ENCODE results near the gene BPIFA3. TPM values are rescaled to one million over a fixed set of nuclear protein-coding genes. Genes with fewer than 3 reads are reported as not detected.
A peak's percentile ranks its signal among the peaks of the same experiment; 100 is the strongest.

Gene BPIFA3
- total and polyA plus RNA-seq, 2 experiments from 2014 or later = not detected

- H3K4me3 Mint-ChIP-seq = no peak within 1 kb of the TSS
- peaks cover 7% of the 10 kb centered on the region; the same call in 2 of the 3 replicates for H3K36me3 Mint-ChIP-seq (ENCODE audit: low read depth)
- Histone ChIP-seq H3K79me2 (replicated peaks; ENCODE audit: insufficient read depth) (no peaks in the 10 kb centered on the region), H3K9me2 (ENCODE audit: insufficient read depth) (no peaks in the 10 kb centered on the region), H4K20me1 (replicated peaks; ENCODE audit: insufficient read depth) (no peaks in the 10 kb centered on the region), H3K27ac (ENCODE audit: low read depth) (no peak within 1 kb of the TSS), H3K27me3 (ENCODE audit: insufficient read depth) (no peaks in the 10 kb centered on the region), H2AFZ (no peak within 1 kb of the TSS), H3K4me2 (no peak within 1 kb of the TSS), H3K4me1 (ENCODE audit: insufficient read depth) (no peaks in the 10 kb centered on the region), H3F3A (replicated peaks; ENCODE audit: low read depth) (no peaks in the 10 kb centered on the region), H3K4me3 (no peak within 1 kb of the TSS), H3K36me3 (ENCODE audit: insufficient read depth) (0 out of 2 replicates have a peak, but pooled peaks cover 3% of the 10 kb centered on the region)
- no peak for ATAC-seq
- no peaks in the 10 kb centered on the region for H3K4me1 Mint-ChIP-seq
- peaks cover 6% of the 10 kb centered on the region for H3K27me3 Mint-ChIP-seq (ENCODE audit: insufficient read depth, low read depth, poor library complexity)
- no peak for TF ChIP-seq EZH2 (IDR thresholded peaks at IDR 0.05; ENCODE audit: low read depth, unreplicated experiment)
- TF ChIP-seq CTCF (conservative IDR thresholded peaks at IDR 0.05; ENCODE audit: low read depth in 2 of 2) = 0 out of 4 replicates have a peak, but pooled peaks of 1 of the 2 experiments have one; percentile 2
- peaks cover 27% of the 10 kb centered on the region for H3K9me3 Mint-ChIP-seq
- no peak within 1 kb of the TSS for H3K27ac Mint-ChIP-seq
- no peak for DNase-seq (ENCODE audit: low spot score)
Observed at GRCh38 chr20:33167859-33168258, 49.3 kb upstream of the BPIFA3 start, which contains the start of gene BPIFA2. BPIFA2 (plus strand) TSS chr20:33168159; CDS start chr20:33169146, 987 bp downstream.

GRCh38 chr20:33169176-33169794 is 47.9 kb upstream of the BPIFA3 start:
- H3K4me2 ChIP-seq = no peak overlapping the region
- no peak overlapping the region for H3K4me3 Mint-ChIP-seq
- no peak overlapping the region for H3K4me3 ChIP-seq
- peak; percentile 75 for DNase-seq (ENCODE audit: low spot score)
- H3K79me2 ChIP-seq (replicated peaks; ENCODE audit: insufficient read depth) = no peaks in the 10 kb centered on the region
- 0 out of 2 replicates have a peak, but pooled peaks cover 3% of the 10 kb centered on the region for H3K36me3 ChIP-seq (ENCODE audit: insufficient read depth)
- no peaks in the 10 kb centered on the region for H3F3A ChIP-seq (replicated peaks; ENCODE audit: low read depth)
- no peak for TF ChIP-seq NANOG (IDR thresholded peaks at IDR 0.05; ENCODE audit: borderline replicate concordance)
- TF ChIP-seq STAT1 (IDR thresholded peaks at IDR 0.05; ENCODE audit: unreplicated experiment) = no peak
- peak; percentile 55 to 82 for TF ChIP-seq CTCF (conservative IDR thresholded peaks at IDR 0.05; ENCODE audit: low read depth in 2 of 2)
- peaks cover 27% of the 10 kb centered on the region for H3K9me3 Mint-ChIP-seq
- H3K27me3 Mint-ChIP-seq (ENCODE audit: insufficient read depth, low read depth, poor library complexity) = peaks cover 4% of the 10 kb centered on the region
- peaks cover 7% of the 10 kb centered on the region; the same call in 2 of the 3 replicates for H3K36me3 Mint-ChIP-seq (ENCODE audit: low read depth)
- no peaks in the 10 kb centered on the region for H3K4me1 Mint-ChIP-seq
- no peak overlapping the region for H3K27ac Mint-ChIP-seq
- ATAC-seq = no peak
- H3K27ac ChIP-seq (ENCODE audit: low read depth) = no peak overlapping the region
- H3K4me1 ChIP-seq (ENCODE audit: insufficient read depth) = no peaks in the 10 kb centered on the region
- no peaks in the 10 kb centered on the region for H4K20me1 ChIP-seq (replicated peaks; ENCODE audit: insufficient read depth)
- H2AFZ ChIP-seq = no peak overlapping the region
- H3K27me3 ChIP-seq (ENCODE audit: insufficient read depth) = no peaks in the 10 kb centered on the region
- no peaks in the 10 kb centered on the region for H3K9me2 ChIP-seq (ENCODE audit: insufficient read depth)
